ENCODE results near the gene MCC.

MCC gene

GRCh38 chr5:113378081-113378480 lies 110.2 kb downstream of the MCC start:
- no peaks in the 10 kb centered on the region for H3K36me3 ChIP-seq (ENCODE audit: low read length)
- no peak overlapping the region for H3K4me3 ChIP-seq (ENCODE audit: insufficient read depth, low read length, poor library complexity, severe bottlenecking)
- no peaks in the 10 kb centered on the region for H3K9me2 ChIP-seq (replicated peaks; ENCODE audit: insufficient read depth, low read length)
- no peaks in the 10 kb centered on the region for H3K27me3 ChIP-seq (ENCODE audit: low read length)
- no peak overlapping the region for H2AFZ ChIP-seq (ENCODE audit: low read depth, low read length, severe bottlenecking)
- no peaks in the 10 kb centered on the region for H3K9me3 ChIP-seq (ENCODE audit: insufficient read depth, low read length)
- TF ChIP-seq CTCF (IDR thresholded peaks at IDR 0.05; ENCODE audit: insufficient read depth, low read length, poor library complexity, severe bottlenecking) (no peak), EZH2phosphoT487 (conservative IDR thresholded peaks at IDR 0.05; ENCODE audit: low read length) (no peak)
- no peaks in the 10 kb centered on the region for H3K79me2 ChIP-seq (ENCODE audit: insufficient read depth, low read length)
- H3F3A ChIP-seq (ENCODE audit: insufficient read depth), result no peaks in the 10 kb centered on the region
- no peak overlapping the region for H3K9ac ChIP-seq (ENCODE audit: low read length)
- no peak overlapping the region for H3K4me2 ChIP-seq (ENCODE audit: low read depth, low read length, poor library complexity, severe bottlenecking)
- H4K20me1 ChIP-seq (ENCODE audit: low read depth, low read length), result no peaks in the 10 kb centered on the region
- H3K27ac ChIP-seq (ENCODE audit: low read depth, low read length), result no peak overlapping the region

GRCh38 chr5:113376640-113377039 lies 111.6 kb downstream of the MCC start:
- Histone ChIP-seq H3K4me3 (ENCODE audit: insufficient read depth, low read length, poor library complexity, severe bottlenecking) (no peak overlapping the region), H2AFZ (ENCODE audit: low read depth, low read length, severe bottlenecking) (no peak overlapping the region), H3K4me2 (ENCODE audit: low read depth, low read length, poor library complexity, severe bottlenecking) (no peak overlapping the region), H3F3A (ENCODE audit: insufficient read depth) (no peaks in the 10 kb centered on the region), H3K27ac (ENCODE audit: low read depth, low read length) (no peak overlapping the region), H4K20me1 (ENCODE audit: low read depth, low read length) (no peaks in the 10 kb centered on the region), H3K9ac (ENCODE audit: low read length) (no peak overlapping the region), H3K79me2 (ENCODE audit: insufficient read depth, low read length) (no peaks in the 10 kb centered on the region), H3K27me3 (ENCODE audit: low read length) (no peaks in the 10 kb centered on the region), H3K9me2 (replicated peaks; ENCODE audit: insufficient read depth, low read length) (no peaks in the 10 kb centered on the region), H3K9me3 (ENCODE audit: insufficient read depth, low read length) (no peaks in the 10 kb centered on the region), H3K36me3 (ENCODE audit: low read length) (no peaks in the 10 kb centered on the region)
- no peak for TF ChIP-seq EZH2phosphoT487 (conservative IDR thresholded peaks at IDR 0.05; ENCODE audit: low read length)
- no peak for TF ChIP-seq CTCF (IDR thresholded peaks at IDR 0.05; ENCODE audit: insufficient read depth, low read length, poor library complexity, severe bottlenecking)

- no peaks in the 10 kb centered on the region for H3K9me2 ChIP-seq (replicated peaks; ENCODE audit: insufficient read depth, low read length)
- no peaks in the 10 kb centered on the region for H4K20me1 ChIP-seq (ENCODE audit: low read depth, low read length)
- H3F3A ChIP-seq (ENCODE audit: insufficient read depth), result no peaks in the 10 kb centered on the region
- no peaks in the 10 kb centered on the region for H3K79me2 ChIP-seq (ENCODE audit: insufficient read depth, low read length)
- no peak overlapping the region for H3K4me2 ChIP-seq (ENCODE audit: low read depth, low read length, poor library complexity, severe bottlenecking)
- no peak overlapping the region for H3K4me3 ChIP-seq (ENCODE audit: insufficient read depth, low read length, poor library complexity, severe bottlenecking)
- H3K27me3 ChIP-seq (ENCODE audit: low read length), result no peaks in the 10 kb centered on the region
- H2AFZ ChIP-seq (ENCODE audit: low read depth, low read length, severe bottlenecking), result no peak overlapping the region
- no peaks in the 10 kb centered on the region for H3K36me3 ChIP-seq (ENCODE audit: low read length)
- no peak for TF ChIP-seq CTCF (IDR thresholded peaks at IDR 0.05; ENCODE audit: insufficient read depth, low read length, poor library complexity, severe bottlenecking)
- no peak for TF ChIP-seq EZH2phosphoT487 (conservative IDR thresholded peaks at IDR 0.05; ENCODE audit: low read length)
- H3K27ac ChIP-seq (ENCODE audit: low read depth, low read length), result no peak overlapping the region
- H3K9me3 ChIP-seq (ENCODE audit: insufficient read depth, low read length), result no peaks in the 10 kb centered on the region
- no peak overlapping the region for H3K9ac ChIP-seq (ENCODE audit: low read length)
Observed at GRCh38 chr5:113375480-113376060, 112.7 kb downstream of the MCC start.
